ENCODE results near the gene SLC45A3.

SLC45A3 gene

DNA sequence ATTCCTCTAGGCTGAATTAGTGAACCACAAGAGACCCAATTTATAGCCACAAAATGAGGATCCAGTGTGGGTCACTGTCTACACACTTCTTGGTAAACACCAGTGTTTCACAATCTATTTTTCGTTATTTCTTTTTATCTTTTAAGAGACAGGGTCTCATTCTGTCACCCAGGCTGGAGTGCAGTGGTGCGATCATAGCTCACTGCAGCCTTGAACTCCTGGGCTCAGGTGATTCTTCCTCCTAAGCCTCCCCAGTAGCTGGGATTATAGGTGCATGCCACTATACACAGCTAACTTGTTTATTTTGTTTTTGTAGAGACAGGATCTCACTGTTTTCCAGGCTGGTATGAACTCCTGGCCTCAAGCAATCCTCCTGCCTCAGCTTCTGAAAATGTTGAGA lies 29.3 kb upstream of the SLC45A3 start:
- peaks cover 18% of the 10 kb centered on the region for H3K4me1 Mint-ChIP-seq (ENCODE audit: low read depth)
- H3K27ac Mint-ChIP-seq = no peak overlapping the region
- no peaks in the 10 kb centered on the region for H3K9me3 Mint-ChIP-seq
- DNase-seq (ENCODE audit: low spot score) = no peak
- H3K27me3 Mint-ChIP-seq (ENCODE audit: low read depth) = no peaks in the 10 kb centered on the region
- H3K36me3 Mint-ChIP-seq (ENCODE audit: low read depth) = peaks cover 31% of the 10 kb centered on the region
- H3K4me3 Mint-ChIP-seq = no peak overlapping the region

DNA sequence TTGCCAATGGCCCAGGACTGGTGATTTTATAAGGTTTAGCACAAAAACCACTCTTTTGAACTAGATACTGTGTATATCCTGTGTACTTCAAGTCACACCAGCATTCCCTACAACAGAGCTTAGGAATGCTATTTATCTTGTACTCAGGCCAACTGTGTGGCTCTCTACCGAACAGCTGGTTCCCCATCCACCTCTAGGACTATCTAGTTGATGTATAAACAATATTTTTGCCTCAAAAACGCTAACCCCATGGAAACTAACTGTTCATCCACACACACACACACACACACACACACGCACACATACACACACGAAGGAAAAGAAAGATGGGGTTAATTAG lies 28.7 kb upstream of the SLC45A3 start:
- Mint-ChIP-seq H3K27ac (no peak overlapping the region), H3K36me3 (ENCODE audit: low read depth) (peaks cover 28% of the 10 kb centered on the region), H3K9me3 (no peaks in the 10 kb centered on the region), H3K4me1 (ENCODE audit: low read depth) (peaks cover 20% of the 10 kb centered on the region), H3K4me3 (no peak overlapping the region), H3K27me3 (ENCODE audit: low read depth) (no peaks in the 10 kb centered on the region)
- DNase-seq (ENCODE audit: low spot score) = no peak

DNA sequence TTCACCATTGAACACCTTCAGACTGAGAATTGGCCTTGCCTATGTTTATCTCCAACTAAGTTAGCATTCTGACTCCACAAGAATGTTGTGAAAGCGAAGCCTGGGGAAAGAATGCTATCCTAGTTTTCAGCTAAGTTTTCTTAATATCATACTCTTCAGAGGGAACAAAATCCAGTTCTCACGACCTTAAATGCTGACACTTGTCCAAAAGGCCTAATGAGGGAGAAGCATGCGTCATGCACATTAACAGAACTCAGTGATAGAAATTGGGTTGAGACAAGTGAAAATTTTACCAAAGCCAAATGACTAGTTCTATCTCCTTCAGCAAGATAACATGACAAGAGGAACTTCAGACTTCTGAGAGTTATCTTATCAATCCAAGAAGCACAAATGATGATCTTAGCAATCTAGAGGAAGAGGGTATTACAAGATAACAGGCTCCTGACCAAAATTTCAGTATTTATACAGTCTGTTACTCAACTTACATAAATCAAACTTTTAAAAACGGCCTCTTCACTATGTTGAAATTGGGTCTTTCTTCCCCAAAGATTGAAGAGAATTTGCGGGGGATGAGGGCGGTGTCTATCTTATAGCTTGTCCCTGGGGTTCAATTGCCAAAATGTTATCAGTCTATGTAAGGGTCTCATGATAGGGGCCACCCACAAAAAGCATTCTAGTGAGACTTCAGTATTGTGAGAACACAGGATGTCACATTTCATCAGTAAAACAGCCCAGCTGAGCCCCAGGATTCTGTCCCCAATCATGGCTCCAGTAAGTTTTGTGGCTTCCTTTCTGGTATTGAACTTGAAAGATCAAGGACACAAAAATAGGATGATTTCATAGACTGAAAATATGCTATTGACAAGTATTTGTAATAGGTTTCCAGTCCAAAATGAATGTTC lies 26.5 kb upstream of the SLC45A3 start:
- Mint-ChIP-seq H3K4me3 (no peak overlapping the region), H3K27ac (no peak overlapping the region), H3K4me1 (ENCODE audit: low read depth) (peaks cover 20% of the 10 kb centered on the region), H3K9me3 (no peaks in the 10 kb centered on the region), H3K36me3 (ENCODE audit: low read depth) (peaks cover 31% of the 10 kb centered on the region), H3K27me3 (ENCODE audit: low read depth) (no peaks in the 10 kb centered on the region)
- DNase-seq (ENCODE audit: low spot score) = no peak

DNA sequence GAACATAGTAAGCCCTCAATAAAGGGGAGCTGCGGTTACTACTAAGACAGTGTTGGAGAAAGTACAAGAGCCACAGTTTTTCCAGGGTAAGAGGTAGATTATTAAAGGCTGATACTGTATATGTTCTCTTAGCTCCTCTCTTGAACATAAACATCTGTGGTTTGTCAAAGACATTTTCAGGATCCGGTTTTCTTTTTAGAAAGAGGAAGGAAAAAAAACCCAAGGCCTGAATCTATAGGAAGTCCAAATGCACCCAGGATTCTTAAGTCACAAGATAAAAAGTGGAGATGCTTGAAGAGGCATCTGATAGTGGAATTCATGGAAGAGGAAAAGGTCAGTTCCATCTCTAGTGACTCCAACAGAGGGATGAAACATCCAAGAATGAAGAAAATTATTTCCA lies 24.6 kb upstream of the SLC45A3 start:
- H3K36me3 Mint-ChIP-seq (ENCODE audit: low read depth) = peaks cover 25% of the 10 kb centered on the region
- no peaks in the 10 kb centered on the region for H3K9me3 Mint-ChIP-seq
- H3K27me3 Mint-ChIP-seq (ENCODE audit: low read depth) = no peaks in the 10 kb centered on the region
- no peak overlapping the region for H3K4me3 Mint-ChIP-seq
- peaks cover 13% of the 10 kb centered on the region for H3K4me1 Mint-ChIP-seq (ENCODE audit: low read depth)
- no peak for DNase-seq (ENCODE audit: low spot score)
- no peak overlapping the region for H3K27ac Mint-ChIP-seq

DNA sequence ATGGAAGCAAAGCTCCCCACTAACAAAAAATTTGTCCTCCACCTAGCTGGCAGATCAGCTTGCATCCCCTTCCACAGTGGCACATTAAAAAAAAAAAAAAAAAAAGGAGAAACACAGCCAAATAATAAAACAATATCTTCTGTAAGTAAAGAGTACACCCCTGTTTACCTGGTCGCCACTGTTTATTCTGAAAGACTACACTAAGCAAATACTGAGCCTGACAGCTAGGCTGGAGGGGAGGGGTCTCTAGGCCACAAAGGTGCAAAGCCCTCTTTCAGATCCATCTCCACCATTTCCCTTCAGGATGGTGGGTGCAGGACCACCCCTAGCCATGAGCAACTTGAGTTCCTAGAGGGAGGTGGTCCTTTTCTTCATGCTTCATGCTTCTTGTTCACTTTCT lies 22.8 kb upstream of the SLC45A3 start:
- no peak for DNase-seq (ENCODE audit: low spot score)
- H3K9me3 Mint-ChIP-seq = no peaks in the 10 kb centered on the region
- peaks cover 15% of the 10 kb centered on the region for H3K36me3 Mint-ChIP-seq (ENCODE audit: low read depth)
- H3K27me3 Mint-ChIP-seq (ENCODE audit: low read depth) = peaks cover 3% of the 10 kb centered on the region
- no peak overlapping the region for H3K4me3 Mint-ChIP-seq
- H3K4me1 Mint-ChIP-seq (ENCODE audit: low read depth) = peaks cover 13% of the 10 kb centered on the region
- H3K27ac Mint-ChIP-seq = no peak overlapping the region

DNA sequence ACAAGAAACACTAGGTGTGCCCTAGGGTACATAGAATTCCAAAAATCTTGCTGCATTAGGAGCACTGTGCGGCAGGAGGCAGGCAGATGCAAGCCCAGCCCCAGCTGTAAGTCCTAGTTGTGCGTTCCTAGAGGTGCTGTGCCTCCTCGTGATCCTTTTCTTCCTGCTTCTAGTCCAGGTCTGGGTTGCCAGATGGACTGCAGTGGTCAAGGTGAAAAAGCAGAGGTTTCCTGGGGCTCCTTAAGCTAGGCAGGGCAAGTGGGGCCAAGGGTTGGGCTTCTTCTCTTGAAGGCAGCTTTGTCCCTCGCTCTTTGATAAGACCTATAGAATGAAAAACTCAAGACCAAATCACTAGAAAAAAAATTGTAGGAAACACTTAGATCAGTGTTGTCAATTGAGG lies 21.6 kb upstream of the SLC45A3 start:
- Mint-ChIP-seq H3K9me3 (no peaks in the 10 kb centered on the region), H3K27ac (no peak overlapping the region), H3K36me3 (ENCODE audit: low read depth) (peaks cover 14% of the 10 kb centered on the region), H3K4me1 (ENCODE audit: low read depth) (peaks cover 11% of the 10 kb centered on the region), H3K4me3 (no peak overlapping the region), H3K27me3 (ENCODE audit: low read depth) (peaks cover 11% of the 10 kb centered on the region)
- no peak for DNase-seq (ENCODE audit: low spot score)

DNA sequence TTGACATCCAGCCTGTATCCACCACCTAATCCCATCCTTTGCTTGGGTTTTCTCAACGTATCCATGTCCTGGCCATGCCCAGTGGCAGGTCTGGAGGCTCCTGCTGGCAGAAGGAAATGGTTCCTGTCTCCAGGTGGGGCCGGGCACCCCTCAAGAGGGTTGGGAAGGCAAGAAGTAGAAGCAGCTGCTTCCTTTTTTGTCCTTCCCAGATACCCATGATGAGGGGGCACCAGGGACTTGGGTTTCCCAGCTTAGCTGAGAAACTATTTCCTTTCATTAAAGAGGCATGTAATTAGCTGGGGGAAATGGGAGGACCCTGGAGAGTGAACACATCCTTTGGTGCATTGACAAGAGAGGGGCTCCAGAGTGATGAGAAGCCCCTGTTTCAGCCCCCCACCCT lies 21.1 kb upstream of the SLC45A3 start:
- Mint-ChIP-seq H3K27ac (no peak overlapping the region), H3K27me3 (ENCODE audit: low read depth) (peaks cover 15% of the 10 kb centered on the region), H3K4me3 (no peak overlapping the region), H3K9me3 (no peaks in the 10 kb centered on the region), H3K36me3 (ENCODE audit: low read depth) (peaks cover 9% of the 10 kb centered on the region), H3K4me1 (ENCODE audit: low read depth) (peaks cover 6% of the 10 kb centered on the region)
- no peak for DNase-seq (ENCODE audit: low spot score)

DNA sequence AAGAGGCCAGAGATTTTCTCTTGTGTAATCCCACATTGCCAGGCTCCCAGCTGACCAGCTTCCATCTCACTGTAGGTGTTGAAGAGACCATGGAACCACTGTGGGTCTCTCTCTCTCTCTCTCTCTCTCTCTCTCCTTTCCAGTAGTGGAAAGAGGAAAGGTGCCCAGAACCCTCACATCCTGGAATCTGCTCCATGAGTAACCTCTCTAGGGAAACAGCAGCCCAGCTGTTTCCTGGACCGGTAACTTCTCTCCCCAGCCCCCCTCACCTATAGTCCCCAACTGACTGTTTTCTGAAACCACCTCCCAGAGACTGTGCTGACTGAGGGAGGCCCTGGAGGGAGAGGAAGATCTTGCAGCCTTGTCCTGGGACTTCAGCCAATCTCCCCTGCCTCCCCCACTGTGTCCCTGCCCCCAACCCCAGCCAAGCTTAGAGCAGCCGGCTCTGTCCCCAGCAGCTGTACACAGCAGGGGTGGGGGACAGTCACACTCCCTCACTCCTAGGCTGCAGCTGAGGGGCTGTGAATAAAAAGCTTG lies 20.6 kb upstream of the SLC45A3 start:
- Mint-ChIP-seq H3K4me1 (ENCODE audit: low read depth) (peaks cover 6% of the 10 kb centered on the region), H3K36me3 (ENCODE audit: low read depth) (peaks cover 8% of the 10 kb centered on the region), H3K27me3 (ENCODE audit: low read depth) (peaks cover 18% of the 10 kb centered on the region), H3K27ac (no peak overlapping the region), H3K4me3 (no peak overlapping the region), H3K9me3 (no peaks in the 10 kb centered on the region)
- DNase-seq (ENCODE audit: low spot score) = no peak

DNA sequence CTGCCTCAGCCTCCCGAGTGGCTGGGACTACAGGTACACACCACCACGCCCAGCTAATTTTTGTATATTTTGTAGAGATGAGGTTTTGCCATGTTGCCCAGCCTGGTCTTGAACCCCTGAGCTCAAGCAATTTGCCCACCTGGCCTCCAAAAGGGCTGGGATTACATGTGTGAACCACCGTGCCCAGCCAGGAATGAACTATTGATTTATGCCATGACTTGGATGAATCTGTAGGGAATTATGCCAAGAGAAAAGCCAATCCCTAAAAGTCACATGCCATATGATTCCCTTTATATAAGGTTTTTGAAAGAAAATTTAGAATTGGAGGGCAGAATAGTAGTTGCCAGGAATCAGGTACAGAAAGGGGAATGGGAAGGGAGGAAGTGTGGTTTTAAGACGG lies 19.1 kb upstream of the SLC45A3 start:
- no peak overlapping the region for H3K4me3 Mint-ChIP-seq
- H3K36me3 Mint-ChIP-seq (ENCODE audit: low read depth) = peaks cover 7% of the 10 kb centered on the region
- no peak overlapping the region for H3K27ac Mint-ChIP-seq
- H3K27me3 Mint-ChIP-seq (ENCODE audit: low read depth) = peaks cover 18% of the 10 kb centered on the region
- no peak for DNase-seq (ENCODE audit: low spot score)
- no peaks in the 10 kb centered on the region for H3K4me1 Mint-ChIP-seq (ENCODE audit: low read depth)
- no peaks in the 10 kb centered on the region for H3K9me3 Mint-ChIP-seq

DNA sequence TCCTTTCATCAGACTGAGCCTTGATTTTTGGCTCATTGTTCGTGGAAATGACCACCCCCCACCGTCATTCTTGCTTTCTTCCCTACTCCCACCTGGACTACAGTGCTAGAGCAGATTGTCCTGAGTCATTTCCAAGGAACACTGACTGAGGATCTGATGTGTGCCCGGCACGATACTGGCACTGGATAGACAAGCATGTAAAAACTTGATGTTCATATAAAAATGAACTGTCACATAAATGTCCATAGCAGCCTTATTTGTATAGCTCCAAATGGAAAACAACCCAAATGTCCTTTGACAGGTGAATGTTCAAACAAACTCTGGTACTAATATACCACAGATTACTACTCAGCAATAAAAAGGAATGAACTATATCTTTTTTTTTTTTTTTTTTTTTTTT lies 18.6 kb upstream of the SLC45A3 start:
- peaks cover 18% of the 10 kb centered on the region for H3K27me3 Mint-ChIP-seq (ENCODE audit: low read depth)
- no peak overlapping the region for H3K27ac Mint-ChIP-seq
- no peaks in the 10 kb centered on the region for H3K4me1 Mint-ChIP-seq (ENCODE audit: low read depth)
- no peak for DNase-seq (ENCODE audit: low spot score)
- no peak overlapping the region for H3K4me3 Mint-ChIP-seq
- peaks cover 7% of the 10 kb centered on the region for H3K36me3 Mint-ChIP-seq (ENCODE audit: low read depth)
- no peaks in the 10 kb centered on the region for H3K9me3 Mint-ChIP-seq

DNA sequence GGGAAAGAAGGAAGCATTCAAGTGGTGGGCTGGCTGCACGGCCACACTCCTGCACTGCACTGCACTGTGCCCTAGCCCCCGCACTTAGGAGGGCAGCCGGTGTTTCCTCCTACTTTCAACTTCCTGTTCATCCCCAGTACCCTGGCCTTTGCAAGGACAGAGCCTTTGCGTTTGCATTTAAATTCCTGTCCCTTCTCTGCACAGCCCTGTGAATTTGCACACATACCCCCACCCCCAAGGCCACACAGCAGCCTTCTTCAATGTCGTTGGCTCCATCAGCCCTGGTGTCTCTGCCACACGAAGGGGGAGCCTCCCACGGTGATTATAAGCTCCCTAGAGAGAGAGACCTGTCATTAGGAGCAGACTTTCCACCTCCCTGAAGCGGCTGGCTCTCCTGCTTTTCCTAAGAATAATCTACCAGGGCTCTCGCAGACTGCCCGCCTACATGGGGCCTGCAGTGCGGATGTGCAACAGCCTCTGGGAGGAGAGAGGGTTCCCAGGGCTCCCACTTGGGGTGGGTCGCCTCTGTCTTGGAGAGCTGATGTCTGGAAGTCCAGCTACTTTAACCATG lies 13.2 kb upstream of the SLC45A3 start:
- Mint-ChIP-seq H3K27ac (no peak overlapping the region), H3K4me3 (no peak overlapping the region), H3K9me3 (no peaks in the 10 kb centered on the region), H3K4me1 (ENCODE audit: low read depth) (peaks cover 12% of the 10 kb centered on the region), H3K36me3 (ENCODE audit: low read depth) (no peaks in the 10 kb centered on the region), H3K27me3 (ENCODE audit: low read depth) (peaks cover 19% of the 10 kb centered on the region)
- no peak for DNase-seq (ENCODE audit: low spot score)

DNA sequence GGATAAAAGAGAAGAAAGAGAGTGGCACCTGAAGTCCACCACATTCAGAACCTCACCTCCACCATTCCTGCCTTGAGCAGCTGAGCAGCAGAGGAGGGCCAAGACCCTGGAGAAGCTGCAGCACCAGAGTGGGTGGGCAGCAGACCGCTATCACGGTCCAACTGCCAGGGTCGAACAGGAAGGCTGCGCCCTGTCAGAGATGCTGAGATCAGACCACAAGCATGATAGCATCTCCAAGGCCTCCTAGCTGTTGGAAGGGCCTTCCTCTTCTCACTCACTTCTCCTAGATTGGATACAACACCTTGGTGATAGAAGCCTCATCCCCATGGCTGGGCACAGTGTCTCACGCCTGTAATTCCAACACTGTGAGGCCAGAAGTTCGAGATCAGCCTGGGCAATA lies 12.1 kb upstream of the SLC45A3 start:
- H3K36me3 Mint-ChIP-seq (ENCODE audit: low read depth) = no peaks in the 10 kb centered on the region
- H3K27ac Mint-ChIP-seq = no peak overlapping the region

DNA sequence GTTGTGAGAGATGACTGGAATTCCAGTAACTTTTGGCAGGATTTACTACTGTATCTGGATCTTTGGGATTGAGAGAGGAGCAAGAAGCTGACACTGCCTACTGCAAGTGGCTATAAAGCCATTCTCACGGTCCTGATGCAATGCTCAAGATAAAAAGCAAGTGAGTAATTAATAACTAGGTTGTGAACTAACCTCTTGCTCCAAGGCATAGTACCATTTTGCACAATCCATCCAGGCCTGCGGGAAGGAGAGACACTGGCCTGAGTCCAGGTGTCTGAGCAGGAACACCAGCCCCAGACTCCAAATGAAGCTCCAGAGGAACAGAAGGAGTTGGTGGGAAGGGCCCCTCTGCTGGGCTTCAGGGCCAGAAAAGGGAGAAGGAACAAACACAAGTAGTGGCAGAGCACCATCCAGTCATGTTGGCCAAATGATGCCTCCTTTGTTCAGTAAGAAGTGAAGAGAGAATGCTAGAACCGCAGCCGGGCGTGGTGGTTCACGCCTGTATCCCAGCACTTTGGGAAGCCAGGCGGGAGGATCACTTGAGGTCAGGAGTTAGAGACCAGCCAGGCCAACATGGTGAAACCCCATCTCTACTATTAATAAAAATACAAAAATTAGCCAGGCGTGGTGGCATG lies 9.9 kb upstream of the SLC45A3 start:
- peaks cover 10% of the 10 kb centered on the region for H3K27me3 Mint-ChIP-seq (ENCODE audit: low read depth)
- DNase-seq (ENCODE audit: low spot score) = no peak
- H3K9me3 Mint-ChIP-seq = no peaks in the 10 kb centered on the region
- H3K4me1 Mint-ChIP-seq (ENCODE audit: low read depth) = peaks cover 12% of the 10 kb centered on the region
- no peak overlapping the region for H3K4me3 Mint-ChIP-seq
- no peaks in the 10 kb centered on the region for H3K36me3 Mint-ChIP-seq (ENCODE audit: low read depth)
- H3K27ac Mint-ChIP-seq = no peak overlapping the region

More for the DNA sequence above, 12.1 kb upstream of the SLC45A3 start:
- Mint-ChIP-seq H3K9me3 (no peaks in the 10 kb centered on the region), H3K4me1 (ENCODE audit: low read depth) (peaks cover 12% of the 10 kb centered on the region), H3K27me3 (ENCODE audit: low read depth) (peaks cover 22% of the 10 kb centered on the region), H3K4me3 (no peak overlapping the region)
- DNase-seq (ENCODE audit: low spot score) = no peak

DNA sequence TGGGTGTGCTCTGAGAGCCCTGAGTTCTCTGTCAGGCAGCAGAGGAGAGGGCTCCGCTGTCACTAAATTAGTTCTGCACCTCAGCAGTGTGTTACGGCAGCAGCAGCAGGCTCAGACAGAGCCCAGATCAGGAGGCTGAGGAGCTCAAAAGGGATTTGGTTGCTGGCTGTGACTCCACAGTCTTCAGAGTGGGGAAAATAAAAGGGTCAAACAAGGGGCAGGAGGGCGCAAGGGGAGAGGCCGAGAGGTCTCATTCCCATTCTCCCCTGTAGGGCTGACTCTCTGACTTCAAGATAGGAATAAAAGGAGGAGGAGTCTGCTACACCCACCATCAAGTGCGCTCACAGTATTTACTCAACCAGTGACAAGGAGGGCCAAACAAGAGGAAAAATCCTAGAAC lies 9.2 kb upstream of the SLC45A3 start:
- Mint-ChIP-seq H3K27me3 (ENCODE audit: low read depth) (peaks cover 10% of the 10 kb centered on the region), H3K36me3 (ENCODE audit: low read depth) (no peaks in the 10 kb centered on the region), H3K9me3 (no peaks in the 10 kb centered on the region), H3K4me1 (ENCODE audit: low read depth) (peaks cover 12% of the 10 kb centered on the region), H3K4me3 (no peak overlapping the region), H3K27ac (no peak overlapping the region)
- DNase-seq (ENCODE audit: low spot score) = no peak
